GM18867 (cell line): ENCODE data around the gene DTNB.
A peak's percentile ranks its signal among the peaks of the same experiment; 100 is the strongest.

ENCODE experiments used
- ATAC-seq: cut with Tn5 transposase; IDR thresholded peaks from one replicate; pipeline ENCODE4 v1.9.1; 2021; ENCODE audit warnings: mild to moderate bottlenecking, moderate library complexity; ENCODE audit not compliant: unreplicated experiment

The DTNB gene

GRCh38 chr2:25478736-25479135, 194.6 kb downstream of the DTNB start:
- no peak for ATAC-seq

- ATAC-seq: no peak
These were observed 199.5 kb downstream of the DTNB start for GRCh38 chr2:25473758-25474340.

- no peak for ATAC-seq
These were observed 200.2 kb downstream of the DTNB start for GRCh38 chr2:25473131-25473530.

GRCh38 chr2:25470806-25471205, 202.6 kb downstream of the DTNB start:
- ATAC-seq: no peak

- no peak for ATAC-seq
These were observed 205.6 kb downstream of the DTNB start for GRCh38 chr2:25467743-25468142.

GRCh38 chr2:25462021-25462420, 211.4 kb downstream of the DTNB start:
- no peak for ATAC-seq

GRCh38 chr2:25460261-25460905, 213.0 kb downstream of the DTNB start:
- no peak for ATAC-seq

GRCh38 chr2:25454824-25455611, 218.4 kb downstream of the DTNB start:
- ATAC-seq: no peak

- peak; percentile 78 for ATAC-seq
These were observed 220.0 kb downstream of the DTNB start for GRCh38 chr2:25453199-25453905.

- no peak for ATAC-seq
These were observed 224.6 kb downstream of the DTNB start for GRCh38 chr2:25448808-25449207.

- ATAC-seq: no peak
These were observed 226.4 kb downstream of the DTNB start for GRCh38 chr2:25447018-25447417.

- no peak for ATAC-seq
These were observed 227.3 kb downstream of the DTNB start for GRCh38 chr2:25446122-25446521.

GRCh38 chr2:25445464-25445863, 227.9 kb downstream of the DTNB start:
- no peak for ATAC-seq

- ATAC-seq: no peak
These were observed 228.6 kb downstream of the DTNB start for GRCh38 chr2:25444608-25445270.

- no peak for ATAC-seq
These were observed 229.6 kb downstream of the DTNB start for GRCh38 chr2:25443766-25444165.

- no peak for ATAC-seq
These were observed 232.0 kb downstream of the DTNB start for GRCh38 chr2:25441353-25441752.

GRCh38 chr2:25438793-25439192, 234.6 kb downstream of the DTNB start:
- no peak for ATAC-seq

GRCh38 chr2:25437881-25438662, 235.3 kb downstream of the DTNB start:
- ATAC-seq: no peak

- ATAC-seq: no peak
These were observed 238.0 kb downstream of the DTNB start for GRCh38 chr2:25435421-25435820.

GRCh38 chr2:25431604-25432003, 241.8 kb downstream of the DTNB start:
- ATAC-seq: peak; percentile 52
